Mononuclear cell (primary cell): ENCODE data around the gene TP53TG3B. TPM values are rescaled to one million over a fixed set of nuclear protein-coding genes. Genes with fewer than 3 reads are reported as not detected.
"Not testable (repeated sequence)": the region's sequence is repeated elsewhere in the genome, so short reads cannot be mapped to it uniquely, and the experiment has no call there.

ENCODE experiments used
- H3K27me3 ChIP-seq: 2 replicates; pipeline ENCODE4 v1.6.0; 2011; ENCODE audit warnings: low read length, control low read depth; ENCODE audit not compliant: insufficient read depth
- H3K4me1 ChIP-seq: 2 replicates; pipeline ENCODE4 v1.5.1; 2011; ENCODE audit warnings: mild to moderate bottlenecking, low read length, control low read depth; ENCODE audit not compliant: insufficient read depth
- H3K4me3 ChIP-seq: 2 replicates; pipeline ENCODE4 v1.5.1; 2011; ENCODE audit warnings: mild to moderate bottlenecking, low read length, moderate library complexity
- H3K9me3 ChIP-seq: 2 replicates; pipeline ENCODE4 v1.5.1; 2011; ENCODE audit warnings: low read depth, mild to moderate bottlenecking, control low read depth, low read length
- total RNA-seq: library from RNA; depleted of rRNA; stranded (reverse); fragments of >200 nt; gene quantifications from one replicate; pipeline ENCODE4 v1.2.3, GENCODE V29; 2012

The TP53TG3B gene
- 0.21 TPM for total RNA-seq

DNA sequence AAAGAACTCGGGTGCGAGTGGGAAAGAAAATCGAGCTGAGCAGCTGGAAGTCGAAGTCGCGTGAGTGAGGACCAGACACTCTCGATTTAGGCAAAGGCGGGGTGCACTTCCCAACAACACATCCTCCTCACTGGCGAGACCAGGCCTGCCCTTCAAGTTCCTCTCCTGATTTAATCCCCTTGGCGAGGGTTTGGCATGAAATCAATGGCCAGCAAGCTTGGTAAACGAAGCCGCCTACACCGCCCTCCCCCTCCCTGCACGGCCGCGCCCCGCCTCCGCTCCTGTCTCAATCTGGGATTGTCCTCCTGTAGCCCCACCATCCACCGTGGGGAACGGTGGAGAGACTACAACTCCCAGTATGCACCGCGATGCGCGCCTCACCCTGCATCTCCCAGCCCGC is at the start of gene TP53TG3B:
TSS of gene TP53TG3B (plus strand) at position 301 of the 400 bp plus-strand sequence. CDS start at position 369, 68 bp downstream.
- not testable (repeated sequence) for H3K4me1 ChIP-seq, H3K9me3 ChIP-seq, H3K4me3 ChIP-seq, H3K27me3 ChIP-seq

- not testable (repeated sequence) for H3K9me3 ChIP-seq, H3K4me1 ChIP-seq, H3K4me3 ChIP-seq, H3K27me3 ChIP-seq
Observed at GRCh38 chr16:33336226-33337012, 24.2 kb upstream of the TP53TG3B start.

GRCh38 chr16:33337627-33338542 is 22.8 kb upstream of the TP53TG3B start:
- not testable (repeated sequence) for H3K4me1 ChIP-seq, H3K9me3 ChIP-seq, H3K27me3 ChIP-seq, H3K4me3 ChIP-seq

DNA sequence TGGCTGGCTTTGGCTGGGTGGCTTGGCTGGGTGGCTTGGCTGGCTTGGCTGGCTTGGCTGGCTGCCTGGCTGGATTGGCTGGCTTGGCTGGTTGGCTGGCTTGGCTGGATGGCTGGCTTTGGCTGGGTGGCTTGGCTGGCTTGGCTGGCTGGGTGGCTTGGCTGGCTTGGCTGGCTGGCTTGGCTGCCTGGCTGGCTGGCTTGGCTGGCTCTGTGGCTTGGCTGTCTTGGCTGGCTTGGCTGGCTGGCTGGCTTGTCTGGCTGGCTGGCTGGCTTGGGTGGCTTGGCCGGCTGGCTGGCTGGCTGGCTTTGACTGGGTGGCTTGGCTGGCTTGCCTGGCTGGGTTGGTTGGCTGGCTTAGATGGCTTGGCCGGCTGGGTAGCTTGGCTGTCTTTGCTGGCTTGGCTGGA is 22.1 kb upstream of the TP53TG3B start:
- not testable (repeated sequence) for H3K4me1 ChIP-seq, H3K27me3 ChIP-seq, H3K4me3 ChIP-seq, H3K9me3 ChIP-seq

GRCh38 chr16:33339093-33340061 is 21.3 kb upstream of the TP53TG3B start:
- H3K27me3 ChIP-seq, H3K9me3 ChIP-seq, H3K4me3 ChIP-seq, H3K4me1 ChIP-seq: not testable (repeated sequence)

Other genes with a start within 250 kb of the TP53TG3B start
- gene TP53TG3C, start 166.6 kb upstream of the TP53TG3B start, total RNA-seq: 0.31 TPM
- gene TP53TG3E, start 56.5 kb upstream of the TP53TG3B start, total RNA-seq: not detected
- not detected for gene TP53TG3F, start 98.8 kb downstream of the TP53TG3B start, total RNA-seq